GM18498 (cell line): ENCODE data around the gene ATP2C2.

Experiments used
- ATAC-seq: cut with Tn5 transposase; IDR thresholded peaks from one replicate; pipeline ENCODE4 v1.9.1; 2021; ENCODE audit warnings: mild to moderate bottlenecking, moderate library complexity; ENCODE audit not compliant: unreplicated experiment

ATP2C2 gene

DNA sequence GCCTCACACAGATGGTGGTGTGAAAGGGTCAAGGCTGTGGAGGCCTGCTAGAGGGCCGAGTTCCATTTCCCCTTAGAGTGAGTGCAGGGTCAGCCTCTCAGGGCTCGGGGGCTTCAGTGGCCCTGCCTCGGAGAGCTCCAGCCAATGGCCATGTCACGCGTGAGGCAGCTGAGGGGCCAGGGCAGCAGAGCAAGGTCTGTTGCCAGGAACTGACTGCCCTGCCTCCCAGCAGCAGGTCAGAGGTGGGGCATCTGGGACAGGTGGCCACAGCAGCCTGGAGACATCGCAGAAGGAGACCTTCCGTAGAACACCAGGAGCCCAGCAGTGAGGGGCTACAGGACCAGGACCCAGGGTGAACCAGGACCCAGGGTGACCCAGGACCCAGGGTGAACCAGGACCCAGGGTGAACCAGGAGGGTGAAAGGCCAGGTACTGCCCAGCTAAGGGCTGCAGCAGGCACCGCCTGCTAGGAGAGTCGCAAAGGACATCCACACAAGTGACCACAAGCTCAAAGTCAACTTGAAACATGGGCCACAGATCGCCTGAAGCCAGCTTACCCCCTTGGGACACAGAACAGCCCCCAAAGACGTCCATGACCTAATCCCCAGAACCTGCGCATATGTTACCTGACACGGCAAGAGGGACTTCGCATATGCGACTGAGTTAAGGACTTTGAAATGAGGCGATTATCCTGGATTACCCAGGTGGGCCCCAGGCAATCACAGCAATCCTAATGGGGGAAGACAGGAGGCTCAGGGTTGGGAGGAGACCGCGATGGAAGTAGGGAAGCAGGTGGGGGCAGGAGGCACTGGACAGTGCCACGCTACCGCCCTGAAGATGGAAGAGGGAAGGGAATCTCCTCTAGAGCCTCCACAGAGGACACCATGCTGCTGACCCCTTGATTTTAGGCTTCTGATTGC lies 141.0 kb downstream of the ATP2C2 start:
- ATAC-seq, result no peak

GRCh38 chr16:84511180-84511800 lies 143.0 kb downstream of the ATP2C2 start:
- ATAC-seq, result no peak

GRCh38 chr16:84511831-84512230 lies 143.5 kb downstream of the ATP2C2 start:
- ATAC-seq, result no peak

DNA sequence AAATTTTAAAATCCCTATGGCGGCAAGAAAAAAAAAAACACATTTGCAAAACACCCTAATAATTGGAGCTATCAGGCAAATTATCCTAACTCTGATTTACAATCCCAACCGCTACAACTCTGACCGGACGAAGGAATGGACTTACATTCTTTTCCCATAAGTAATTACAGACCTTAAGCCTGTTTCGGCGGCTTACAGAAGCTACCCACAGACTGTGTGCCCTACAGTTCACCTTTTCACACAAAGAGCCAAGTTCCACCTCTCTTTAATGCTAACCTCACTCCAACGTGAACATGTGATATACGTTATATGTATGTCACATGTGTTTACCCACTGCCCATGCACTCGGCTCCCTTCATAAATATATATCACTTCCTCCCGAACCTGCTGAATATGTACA lies 144.8 kb downstream of the ATP2C2 start:
- ATAC-seq, result no peak

DNA sequence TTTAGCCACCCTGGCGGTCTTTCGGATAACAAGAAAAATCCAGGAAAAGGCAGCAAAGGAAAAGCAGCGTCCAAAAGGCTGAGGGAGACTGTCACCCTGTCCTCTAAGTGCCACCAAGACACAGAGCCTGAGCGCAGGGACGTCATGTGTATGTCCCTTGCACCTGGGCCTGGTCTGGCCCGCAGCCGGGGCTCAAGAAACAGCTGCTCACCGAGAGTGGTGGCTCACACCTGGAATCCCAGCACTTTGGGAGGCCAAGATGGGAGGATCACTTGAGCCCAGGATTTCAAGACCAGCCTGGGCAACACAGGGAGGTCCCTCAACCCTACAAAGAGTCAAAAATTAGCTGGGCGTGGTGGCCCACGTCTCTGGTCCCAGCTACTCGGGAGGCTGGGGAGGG lies 145.3 kb downstream of the ATP2C2 start:
- no peak for ATAC-seq
